ENCODE measurements around the gene EIF3F.
A peak's percentile ranks its signal among the peaks of the same experiment; 100 is the strongest.

Gene EIF3F

GRCh38 chr11:8003187-8003586, 16.1 kb downstream of the EIF3F start:
- H3K4me3 ChIP-seq (replicated peaks in 1 of 2; ENCODE audit: low read depth in 2 of 2, low read length in 2 of 2), result no peak overlapping the region
- TF ChIP-seq CTCF (IDR thresholded peaks at IDR 0.05; ENCODE audit: low read depth, low read length), result no peak
- no peak for DNase-seq (ENCODE audit: low read depth in 2 of 2)

GRCh38 chr11:8004008-8004407, 16.9 kb downstream of the EIF3F start:
- DNase-seq (ENCODE audit: low read depth in 2 of 2), result no peak
- TF ChIP-seq CTCF (IDR thresholded peaks at IDR 0.05; ENCODE audit: low read depth, low read length), result no peak
- H3K4me3 ChIP-seq (replicated peaks in 1 of 2; ENCODE audit: low read depth in 2 of 2, low read length in 2 of 2), result no peak overlapping the region

GRCh38 chr11:8005556-8005955, 18.4 kb downstream of the EIF3F start:
- TF ChIP-seq CTCF (IDR thresholded peaks at IDR 0.05; ENCODE audit: low read depth, low read length), result no peak
- no peak overlapping the region for H3K4me3 ChIP-seq (replicated peaks in 1 of 2; ENCODE audit: low read depth in 2 of 2, low read length in 2 of 2)
- DNase-seq (ENCODE audit: low read depth in 2 of 2), result no peak

- no peak overlapping the region for H3K4me3 ChIP-seq (replicated peaks in 1 of 2; ENCODE audit: low read depth in 2 of 2, low read length in 2 of 2)
- peak; percentile 89 for TF ChIP-seq CTCF (IDR thresholded peaks at IDR 0.05; ENCODE audit: low read depth, low read length)
- peak; percentile 78 to 82 for DNase-seq (ENCODE audit: low read depth in 2 of 2)
These were observed 19.3 kb downstream of the EIF3F start for GRCh38 chr11:8006349-8006977.

GRCh38 chr11:8008212-8008611, 21.1 kb downstream of the EIF3F start:
- TF ChIP-seq CTCF (IDR thresholded peaks at IDR 0.05; ENCODE audit: low read depth, low read length), result no peak
- no peak for DNase-seq (ENCODE audit: low read depth in 2 of 2)
- no peak overlapping the region for H3K4me3 ChIP-seq (replicated peaks in 1 of 2; ENCODE audit: low read depth in 2 of 2, low read length in 2 of 2)

GRCh38 chr11:8009856-8010255, 22.7 kb downstream of the EIF3F start:
- DNase-seq (ENCODE audit: low read depth in 2 of 2), result no peak
- no peak for TF ChIP-seq CTCF (IDR thresholded peaks at IDR 0.05; ENCODE audit: low read depth, low read length)
- no peak overlapping the region for H3K4me3 ChIP-seq (replicated peaks in 1 of 2; ENCODE audit: low read depth in 2 of 2, low read length in 2 of 2)

- DNase-seq (ENCODE audit: low read depth in 2 of 2), result no peak
- H3K4me3 ChIP-seq (replicated peaks in 1 of 2; ENCODE audit: low read depth in 2 of 2, low read length in 2 of 2), result no peak overlapping the region
- no peak for TF ChIP-seq CTCF (IDR thresholded peaks at IDR 0.05; ENCODE audit: low read depth, low read length)
These were observed 24.2 kb downstream of the EIF3F start for GRCh38 chr11:8011371-8011770.
